ENCODE results near the gene FAM200C. TPM values are rescaled to one million over a fixed set of nuclear protein-coding genes. Genes with fewer than 3 reads are reported as not detected.

Gene FAM200C
- polyA plus RNA-seq, 1 donor: 10.9 TPM

GRCh38 chr5:160367261-160367660, 32.6 kb downstream of the FAM200C start:
- DNase-seq (ENCODE audit: low read depth): no peak

DNA sequence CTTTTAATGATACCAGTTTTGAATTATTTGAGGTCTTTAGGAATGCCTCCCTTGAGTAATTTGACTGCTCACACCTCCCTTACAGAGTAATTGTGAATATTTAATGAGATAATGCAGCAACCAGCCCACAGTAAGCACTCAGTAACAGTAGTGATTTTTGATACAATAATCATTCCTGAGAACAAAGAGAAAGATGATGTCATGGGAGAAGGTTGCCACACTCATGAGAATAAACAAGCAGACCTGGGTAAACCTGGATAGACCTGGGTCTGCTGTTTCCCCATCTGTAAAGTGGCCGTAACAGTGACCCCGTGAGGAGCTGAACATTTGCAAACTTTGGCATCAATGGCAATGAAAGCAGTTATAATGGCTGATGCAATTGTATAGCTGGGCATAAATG, 33.6 kb downstream of the FAM200C start:
- no peak for DNase-seq (ENCODE audit: low read depth)

GRCh38 chr5:160363660-160364395, 36.0 kb downstream of the FAM200C start:
- DNase-seq (ENCODE audit: low read depth): no peak

DNA sequence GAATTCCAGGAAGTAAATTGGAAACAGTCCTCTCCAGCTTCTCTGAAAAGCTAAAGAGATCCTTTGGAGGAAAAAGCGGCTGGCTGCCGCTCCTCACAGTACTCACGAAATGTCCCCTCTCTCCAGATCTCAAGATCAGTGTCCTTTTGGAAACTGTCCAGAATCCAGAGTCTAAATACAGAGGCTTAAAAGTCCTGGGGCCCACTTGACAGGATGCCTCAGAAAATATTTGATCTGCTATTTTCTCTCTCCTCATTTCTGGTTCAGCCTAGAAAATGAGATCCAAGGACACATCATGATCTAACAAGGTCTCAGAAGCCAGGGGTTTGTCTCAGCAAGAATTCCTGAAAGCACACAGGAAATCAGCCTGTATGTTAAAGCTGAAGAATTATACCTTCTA, 36.6 kb downstream of the FAM200C start:
- peak; percentile 87 for DNase-seq (ENCODE audit: low read depth)

GRCh38 chr5:160361624-160362228, 38.1 kb downstream of the FAM200C start:
- no peak for DNase-seq (ENCODE audit: low read depth)

DNA sequence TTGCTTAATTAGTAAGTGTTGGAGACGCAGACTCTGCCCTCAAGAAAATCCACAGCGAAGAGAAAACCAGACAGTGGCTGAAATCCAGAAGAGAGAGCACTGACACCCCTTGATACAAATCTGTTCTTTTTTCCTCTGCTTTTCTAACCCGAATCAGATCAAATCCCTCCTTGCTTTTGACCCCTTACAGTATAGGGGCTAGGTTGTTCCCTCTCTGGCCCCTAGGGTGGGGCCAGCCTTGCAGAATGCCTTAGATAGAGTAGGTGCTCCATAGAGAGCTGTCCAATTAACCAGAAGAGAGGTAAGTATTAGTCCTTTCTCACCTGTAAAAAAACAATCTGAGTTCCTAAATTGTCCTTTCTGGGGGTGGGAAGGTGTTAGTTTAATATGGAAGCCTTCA, 39.5 kb downstream of the FAM200C start:
- DNase-seq (ENCODE audit: low read depth): no peak

GRCh38 chr5:160359816-160360215, 40.0 kb downstream of the FAM200C start:
- no peak for DNase-seq (ENCODE audit: low read depth)

DNA sequence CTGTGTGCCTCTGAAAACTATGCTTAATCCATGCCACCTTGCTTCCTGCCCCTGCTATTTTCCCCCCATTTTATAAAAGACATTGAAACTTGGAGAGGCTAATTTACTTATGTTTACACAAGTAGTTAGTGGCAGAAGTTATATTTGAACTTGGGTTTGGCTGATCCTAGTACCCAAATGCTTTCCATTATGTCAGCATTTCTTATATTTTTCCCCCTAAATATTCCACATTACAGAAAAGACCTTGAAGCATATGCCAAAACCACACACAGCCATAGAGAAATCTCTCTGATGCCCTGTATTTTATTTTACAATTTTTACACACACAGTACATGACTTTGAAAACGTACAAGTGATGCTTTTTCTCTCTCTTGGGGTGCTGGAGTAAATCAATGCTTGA, 40.6 kb downstream of the FAM200C start:
- no peak for DNase-seq (ENCODE audit: low read depth)

DNA sequence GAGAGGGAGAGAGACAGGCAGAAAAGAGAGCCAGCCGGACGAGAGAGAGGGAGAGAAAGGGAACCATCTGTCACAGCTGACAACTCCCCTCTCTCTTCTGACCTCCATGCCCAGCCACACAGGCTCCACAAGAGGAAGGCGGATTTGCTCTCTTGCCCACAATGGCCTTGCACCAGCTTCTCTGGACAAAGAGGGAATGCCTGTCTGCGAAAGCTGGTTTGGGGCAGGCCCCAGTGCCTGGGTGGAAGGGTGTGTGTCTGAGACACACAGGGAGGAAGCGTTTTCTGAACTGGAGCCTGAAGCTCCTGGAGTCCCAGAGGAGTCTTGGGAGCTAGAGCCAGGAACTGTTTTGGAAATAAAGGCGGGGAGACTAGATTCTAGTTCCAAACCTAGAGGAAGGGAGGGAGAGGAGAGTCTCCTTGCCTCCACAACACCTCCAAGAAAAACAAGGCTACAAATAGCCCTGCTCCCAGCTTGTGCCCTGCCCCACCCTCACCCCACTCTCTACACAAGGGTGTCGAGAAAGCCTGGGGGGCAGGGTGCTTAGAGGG, 41.9 kb downstream of the FAM200C start:
- DNase-seq (ENCODE audit: low read depth): peak; percentile 95

DNA sequence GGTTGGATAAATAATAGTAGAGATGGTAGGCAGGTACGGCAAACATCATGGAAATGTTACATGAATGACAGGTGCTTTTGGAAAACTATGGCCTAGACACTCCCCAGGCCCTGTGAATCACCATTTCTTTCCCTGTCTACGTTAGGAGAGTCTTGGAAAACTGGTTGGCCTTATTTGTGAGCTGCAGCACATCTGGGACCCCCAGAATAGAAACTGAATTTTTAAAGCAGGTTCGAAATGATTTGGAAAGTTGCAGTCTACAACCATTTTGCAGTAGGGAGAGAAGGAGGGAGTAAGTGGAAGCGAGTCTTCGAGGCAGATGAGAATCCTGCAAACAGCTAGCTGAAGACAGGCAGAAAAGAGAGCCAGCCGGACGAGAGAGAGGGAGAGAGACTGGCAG, 42.5 kb downstream of the FAM200C start:
- DNase-seq (ENCODE audit: low read depth): no peak

DNA sequence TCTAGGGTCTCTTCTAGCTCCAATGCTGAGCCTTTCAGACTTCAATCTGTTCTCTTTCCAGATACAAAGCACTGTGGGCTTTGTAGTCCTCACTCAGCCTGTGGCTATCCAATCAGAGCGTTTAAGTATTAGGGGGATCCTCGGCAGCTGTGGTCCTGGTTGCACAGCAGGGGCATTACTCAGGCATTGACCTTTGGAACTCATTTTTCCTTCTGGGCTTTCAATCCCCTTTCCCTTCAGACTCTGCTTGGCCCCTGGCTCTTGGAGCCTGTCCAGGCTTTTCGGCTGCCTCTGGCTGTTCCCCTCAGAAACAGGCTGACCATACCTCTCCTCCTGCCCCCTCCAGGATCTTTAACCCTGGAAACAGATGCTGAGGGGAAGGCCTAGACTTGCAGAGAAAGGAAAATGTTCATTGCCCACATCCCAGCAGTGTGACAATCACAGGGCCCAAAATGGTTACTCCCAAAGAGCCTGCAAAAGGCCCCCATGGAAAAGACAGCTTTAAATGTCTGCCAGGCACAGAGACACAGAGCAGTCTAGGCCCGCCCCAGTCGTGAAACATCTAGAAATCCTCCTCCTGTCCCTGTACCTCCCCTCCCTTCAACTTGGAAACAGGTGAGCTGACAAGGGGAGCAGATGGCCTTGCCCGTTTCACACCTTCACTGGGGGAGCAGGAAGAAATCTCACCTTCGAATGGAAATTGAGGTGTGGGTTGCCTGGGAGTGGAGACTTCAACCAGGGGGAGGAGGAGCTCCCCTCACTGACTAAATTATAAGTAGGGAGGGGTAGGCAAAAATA, 43.1 kb downstream of the FAM200C start:
- DNase-seq (ENCODE audit: low read depth): no peak

GRCh38 chr5:160354666-160355065, 45.2 kb downstream of the FAM200C start:
- DNase-seq (ENCODE audit: low read depth): no peak

DNA sequence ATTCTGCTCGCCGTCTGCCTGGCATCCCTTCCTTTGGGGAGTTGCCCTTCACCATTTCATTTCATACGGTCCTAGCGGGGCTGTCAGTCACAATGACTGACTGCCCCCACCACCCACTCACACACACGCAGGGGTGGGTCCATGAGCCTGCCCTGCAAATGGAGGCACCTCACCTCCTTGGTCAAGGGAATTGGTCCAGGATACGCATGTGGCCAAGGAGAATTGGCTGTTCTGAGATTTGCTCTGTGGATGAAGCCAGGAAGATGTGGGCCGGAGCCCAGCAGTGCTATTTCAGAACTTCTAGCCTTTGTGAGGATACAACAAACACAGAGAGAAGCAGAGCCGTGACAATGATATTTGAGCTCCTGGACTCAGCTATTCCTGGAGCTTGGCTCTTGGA, 46.5 kb downstream of the FAM200C start:
- DNase-seq (ENCODE audit: low read depth): no peak

DNA sequence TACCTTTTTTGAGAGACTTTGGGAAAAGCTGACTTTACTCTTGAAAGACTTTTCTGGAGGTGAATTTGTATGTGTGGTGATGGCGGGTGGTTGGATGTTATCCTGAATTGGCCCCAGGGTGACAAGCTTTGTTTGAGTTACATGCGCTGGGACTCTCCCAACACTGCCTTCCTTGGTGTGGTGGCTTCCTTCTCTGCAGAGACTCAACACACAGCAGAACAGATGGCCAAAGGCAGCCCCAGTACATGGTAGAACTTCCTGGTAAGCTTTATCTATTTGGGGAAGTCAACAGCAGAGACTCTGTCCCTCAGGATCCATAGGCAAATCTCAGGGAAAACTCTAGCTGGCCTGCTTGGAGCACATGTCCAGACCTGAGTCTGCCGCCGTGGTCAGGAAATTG, 47.5 kb downstream of the FAM200C start:
- DNase-seq (ENCODE audit: low read depth): no peak

- DNase-seq (ENCODE audit: low read depth): no peak
These were observed 49.9 kb downstream of the FAM200C start for GRCh38 chr5:160349935-160350303.

DNA sequence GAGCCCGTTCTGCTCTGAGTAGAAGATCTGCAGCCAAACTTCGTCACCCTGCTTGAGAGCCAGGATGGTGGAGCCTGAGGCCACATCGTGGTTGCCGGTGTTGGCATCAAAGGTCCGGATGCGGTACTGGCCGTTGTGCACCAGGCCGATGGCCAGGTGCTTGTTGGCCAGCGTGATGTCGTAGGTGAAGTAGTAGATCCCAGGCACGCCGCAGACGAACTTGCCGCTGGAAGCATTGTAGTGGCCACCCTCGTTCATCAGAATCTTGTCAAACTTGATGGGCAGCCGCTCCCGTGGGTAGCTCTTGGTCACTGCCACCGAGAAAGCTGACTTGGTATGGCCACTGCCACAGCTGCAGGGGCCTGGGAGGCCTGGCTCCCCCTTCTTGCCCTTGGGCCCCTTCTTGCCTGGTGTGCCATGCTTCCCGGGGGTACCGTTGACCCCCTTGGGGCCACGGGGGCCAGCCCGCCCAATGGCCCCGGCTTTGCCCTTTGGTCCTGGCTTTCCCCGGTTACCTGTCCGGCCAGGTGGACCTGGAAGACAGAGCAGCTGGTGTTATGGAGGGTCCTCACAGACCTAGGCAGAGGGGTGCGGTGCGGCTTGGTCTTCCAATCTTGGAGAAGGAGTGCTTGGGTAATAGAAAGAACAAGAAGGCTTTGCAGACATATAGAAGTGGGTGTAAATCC, 50.5 kb downstream of the FAM200C start:
- no peak for DNase-seq (ENCODE audit: low read depth)

DNA sequence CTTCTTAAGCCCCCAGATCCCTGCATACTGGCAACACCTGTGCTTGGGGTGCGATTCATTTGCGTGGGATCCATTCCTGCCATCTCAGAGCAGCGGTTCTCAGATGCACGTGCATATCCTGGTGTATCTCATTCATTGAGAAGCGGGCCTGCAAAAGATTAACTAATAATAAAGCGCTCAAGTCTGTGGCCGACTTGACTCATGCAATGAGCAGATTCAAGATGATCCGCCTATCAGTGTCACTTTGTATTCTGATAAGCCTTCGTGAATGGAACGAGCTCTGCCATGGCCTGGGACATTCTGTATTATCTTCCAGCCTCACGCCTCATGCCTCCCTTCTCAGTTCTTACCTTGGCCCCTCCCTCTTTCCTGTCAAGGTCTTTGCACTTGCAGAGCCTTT, 51.8 kb downstream of the FAM200C start:
- DNase-seq (ENCODE audit: low read depth): no peak

- DNase-seq (ENCODE audit: low read depth): no peak
These were observed 52.4 kb downstream of the FAM200C start for GRCh38 chr5:160347448-160347847.
